GM13976 (cell line): ENCODE measurements around the gene PITX1.

Source experiments
- DNase-seq: peaks from one replicate; pipeline ENCODE4 v3.0.0; 2012; ENCODE audit warnings: low spot score
- in situ Hi-C: fragments of 300-500 bp; cut with MboI; formaldehyde crosslinking; loops from one replicate; pipeline ENCODE4 v1.12.0; 2022; ENCODE audit warnings: low sequenced_read_pairs, mixed read lengths, inconsistent platforms; ENCODE audit not compliant: unreplicated experiment
- TF ChIP-seq, protein P1 (sequence below): IDR thresholded peaks from 2 replicates; pipeline ENCODE4 v1.5.1; 2012; ENCODE audit warnings: borderline replicate concordance, mild to moderate bottlenecking; ENCODE audit not compliant: insufficient read depth; ENCODE audit errors: extremely low read depth, missing control alignments, control extremely low read depth

PITX1 gene

GRCh38 chr5:135055396-135055795 lies 21.4 kb upstream of the PITX1 start:
- in situ Hi-C loops, result no loop called here
- DNase-seq, result no peak
- TF ChIP-seq, protein P1, sequence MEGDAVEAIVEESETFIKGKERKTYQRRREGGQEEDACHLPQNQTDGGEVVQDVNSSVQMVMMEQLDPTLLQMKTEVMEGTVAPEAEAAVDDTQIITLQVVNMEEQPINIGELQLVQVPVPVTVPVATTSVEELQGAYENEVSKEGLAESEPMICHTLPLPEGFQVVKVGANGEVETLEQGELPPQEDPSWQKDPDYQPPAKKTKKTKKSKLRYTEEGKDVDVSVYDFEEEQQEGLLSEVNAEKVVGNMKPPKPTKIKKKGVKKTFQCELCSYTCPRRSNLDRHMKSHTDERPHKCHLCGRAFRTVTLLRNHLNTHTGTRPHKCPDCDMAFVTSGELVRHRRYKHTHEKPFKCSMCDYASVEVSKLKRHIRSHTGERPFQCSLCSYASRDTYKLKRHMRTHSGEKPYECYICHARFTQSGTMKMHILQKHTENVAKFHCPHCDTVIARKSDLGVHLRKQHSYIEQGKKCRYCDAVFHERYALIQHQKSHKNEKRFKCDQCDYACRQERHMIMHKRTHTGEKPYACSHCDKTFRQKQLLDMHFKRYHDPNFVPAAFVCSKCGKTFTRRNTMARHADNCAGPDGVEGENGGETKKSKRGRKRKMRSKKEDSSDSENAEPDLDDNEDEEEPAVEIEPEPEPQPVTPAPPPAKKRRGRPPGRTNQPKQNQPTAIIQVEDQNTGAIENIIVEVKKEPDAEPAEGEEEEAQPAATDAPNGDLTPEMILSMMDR, result no peak

- no peak for DNase-seq
These were observed 20.5 kb upstream of the PITX1 start for GRCh38 chr5:135054546-135054945.

DNA sequence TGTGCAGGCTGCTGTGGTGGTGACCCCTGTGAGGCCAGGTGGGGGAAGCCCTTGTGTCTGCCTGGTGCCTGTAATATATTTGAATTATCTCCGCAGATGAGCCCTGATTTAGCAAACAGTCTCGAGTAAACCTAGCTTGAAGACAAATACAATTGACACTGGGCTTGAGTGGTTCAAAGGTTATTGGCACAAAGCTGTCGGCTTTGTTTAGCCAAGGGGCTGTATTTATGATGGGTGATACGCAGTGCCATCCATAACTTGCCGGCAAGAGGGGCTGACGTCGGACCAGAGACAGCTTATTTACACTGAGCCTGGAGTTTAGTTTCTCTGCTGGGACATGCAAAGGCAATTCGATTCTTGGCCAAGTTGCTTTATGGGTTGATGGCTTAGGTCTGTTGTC lies 20.0 kb upstream of the PITX1 start:
- DNase-seq, result no peak
- in situ Hi-C loops, result no loop called here

More at GRCh38 chr5:135054546-135054945, 20.5 kb upstream of the PITX1 start:
- TF ChIP-seq, protein P1, result no peak
- in situ Hi-C loops, result no loop called here

GRCh38 chr5:135053278-135053677 lies 19.2 kb upstream of the PITX1 start:
- peak; percentile 82 for DNase-seq
- in situ Hi-C loops, result no loop called here
- TF ChIP-seq, protein P1, result no peak

More for the DNA sequence above, 20.0 kb upstream of the PITX1 start:
- TF ChIP-seq, protein P1, result no peak

DNA sequence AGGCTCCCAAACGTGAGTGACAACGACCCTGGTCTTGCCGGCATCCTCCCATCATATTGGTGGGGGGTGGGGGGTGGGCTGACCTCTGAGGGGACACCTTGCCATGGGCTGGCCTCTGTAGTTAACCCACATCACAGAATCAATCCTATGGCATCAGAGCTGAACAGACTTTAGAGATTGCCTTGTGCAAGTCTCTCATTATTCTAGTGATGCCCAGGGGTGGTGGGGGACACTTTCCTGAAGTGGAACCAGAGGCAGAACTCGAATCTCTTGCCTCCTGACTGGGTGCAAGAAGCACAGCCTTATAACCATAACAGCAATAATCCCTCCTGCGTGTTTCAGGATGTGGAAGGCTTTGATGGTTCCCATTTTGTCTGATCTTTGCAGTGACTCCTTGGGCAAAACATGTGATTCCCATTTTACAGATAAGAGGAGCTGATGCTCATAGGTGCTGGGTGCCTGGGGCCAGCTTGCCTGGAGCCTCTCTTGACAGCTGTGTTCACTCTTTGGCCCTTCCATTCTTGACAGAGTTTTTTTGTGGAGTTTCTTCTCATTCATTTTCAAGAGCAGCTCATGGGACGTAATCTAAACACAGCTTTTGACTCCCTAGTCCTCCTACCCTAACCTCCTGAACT lies 18.6 kb upstream of the PITX1 start:
- DNase-seq, result no peak
- TF ChIP-seq, protein P1, result no peak
- in situ Hi-C loops, result no loop called here

GRCh38 chr5:135051872-135052271 lies 17.8 kb upstream of the PITX1 start:
- no peak for DNase-seq
- TF ChIP-seq, protein P1, result no peak
- in situ Hi-C loops, result no loop called here
